Astrocyte of the spinal cord (primary cell): ENCODE results near the gene C5orf24.
A peak's percentile ranks its signal among the peaks of the same experiment; 100 is the strongest.

Source experiments
- DNase-seq: peaks from one replicate; pipeline ENCODE4 v3.0.0; 2011; ENCODE audit warnings: low read depth, low spot score
- H3K4me3 ChIP-seq: 2 replicates; pipeline ENCODE4 v1.5.1; 2011; ENCODE audit warnings: low read depth, mild to moderate bottlenecking, low read length, moderate library complexity
- in situ Hi-C: cut with HindIII; loops from 2 replicates; pipeline ENCODE4 v1.10.0; 2017; ENCODE audit warnings: low sequenced_read_pairs
- TF ChIP-seq, protein P1 (sequence below): IDR thresholded peaks from 2 replicates; pipeline ENCODE4 v1.5.1; 2012; ENCODE audit warnings: low read depth, mild to moderate bottlenecking, low read length, inconsistent platforms

The C5orf24 gene

DNA sequence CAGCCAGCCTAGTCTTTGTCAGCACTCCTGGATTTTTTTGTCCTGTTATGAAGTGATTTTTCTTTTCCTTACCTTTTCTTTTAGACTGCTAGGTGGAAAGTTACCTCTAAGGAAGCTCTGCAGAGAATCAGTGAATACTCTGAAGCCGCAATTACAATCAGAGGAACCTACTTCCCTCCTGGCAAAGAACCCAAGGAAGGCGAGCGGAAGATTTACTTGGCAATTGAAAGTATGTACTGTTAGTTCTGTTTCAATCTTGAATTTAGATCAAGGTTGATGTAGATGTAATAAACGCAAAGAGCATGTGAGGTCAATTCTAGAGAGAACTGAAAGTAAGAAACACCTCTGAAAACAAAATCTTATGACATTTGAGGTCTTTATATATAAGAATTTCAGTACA is 27.0 kb upstream of the C5orf24 start:
- in situ Hi-C loops: no loop called here
- no peak overlapping the region for H3K4me3 ChIP-seq
- TF ChIP-seq, protein P1, sequence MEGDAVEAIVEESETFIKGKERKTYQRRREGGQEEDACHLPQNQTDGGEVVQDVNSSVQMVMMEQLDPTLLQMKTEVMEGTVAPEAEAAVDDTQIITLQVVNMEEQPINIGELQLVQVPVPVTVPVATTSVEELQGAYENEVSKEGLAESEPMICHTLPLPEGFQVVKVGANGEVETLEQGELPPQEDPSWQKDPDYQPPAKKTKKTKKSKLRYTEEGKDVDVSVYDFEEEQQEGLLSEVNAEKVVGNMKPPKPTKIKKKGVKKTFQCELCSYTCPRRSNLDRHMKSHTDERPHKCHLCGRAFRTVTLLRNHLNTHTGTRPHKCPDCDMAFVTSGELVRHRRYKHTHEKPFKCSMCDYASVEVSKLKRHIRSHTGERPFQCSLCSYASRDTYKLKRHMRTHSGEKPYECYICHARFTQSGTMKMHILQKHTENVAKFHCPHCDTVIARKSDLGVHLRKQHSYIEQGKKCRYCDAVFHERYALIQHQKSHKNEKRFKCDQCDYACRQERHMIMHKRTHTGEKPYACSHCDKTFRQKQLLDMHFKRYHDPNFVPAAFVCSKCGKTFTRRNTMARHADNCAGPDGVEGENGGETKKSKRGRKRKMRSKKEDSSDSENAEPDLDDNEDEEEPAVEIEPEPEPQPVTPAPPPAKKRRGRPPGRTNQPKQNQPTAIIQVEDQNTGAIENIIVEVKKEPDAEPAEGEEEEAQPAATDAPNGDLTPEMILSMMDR: no peak
- DNase-seq: no peak

DNA sequence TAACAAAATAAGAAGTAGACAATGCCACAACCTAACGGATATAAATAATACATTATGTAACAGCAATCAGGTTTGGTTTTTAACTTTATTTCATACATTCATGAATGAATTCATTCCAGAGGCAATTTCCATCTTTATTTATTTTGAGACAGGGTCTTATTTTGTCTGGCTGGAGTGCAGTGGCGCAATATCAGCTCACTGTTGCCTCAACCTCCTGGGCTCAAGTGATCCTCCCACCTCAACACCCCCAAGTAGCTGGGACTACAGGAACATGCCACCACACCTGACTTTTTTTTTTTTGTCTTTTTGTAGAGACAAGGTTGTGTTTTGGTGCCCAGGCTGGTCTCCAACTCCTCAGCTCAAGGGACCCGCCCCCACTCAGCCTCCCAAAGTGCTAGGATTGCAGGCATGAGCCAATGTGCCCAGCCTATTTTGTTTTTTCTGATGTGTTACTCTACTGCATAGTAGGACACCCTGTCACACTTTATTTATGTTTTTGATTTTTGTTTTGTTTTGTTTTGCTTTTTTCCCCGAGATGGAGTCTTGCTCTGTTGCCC is 26.3 kb upstream of the C5orf24 start:
- in situ Hi-C loops: no loop called here

DNA sequence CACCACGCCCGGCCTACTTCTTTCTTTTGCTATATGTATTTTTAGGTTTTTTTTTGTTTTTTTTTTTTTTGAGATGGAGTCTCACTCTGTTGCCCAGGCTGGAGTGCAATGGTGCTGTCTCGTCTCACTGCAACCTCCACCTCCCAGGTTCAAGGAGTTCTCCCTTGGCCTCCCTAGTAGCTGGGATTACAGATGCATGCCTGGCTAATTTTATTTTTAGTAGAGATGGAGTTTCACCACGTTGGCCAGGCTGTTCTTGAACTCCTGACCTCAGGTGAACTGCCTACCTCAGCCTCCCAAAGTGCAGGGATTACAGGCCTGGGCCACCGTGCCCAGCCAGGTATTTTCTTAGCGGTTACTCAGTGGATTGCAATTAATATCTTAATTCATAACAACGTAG is 23.9 kb upstream of the C5orf24 start:
- in situ Hi-C loops: no loop called here
- no peak for DNase-seq
- H3K4me3 ChIP-seq: no peak overlapping the region
- TF ChIP-seq, protein P1: no peak

More for the DNA sequence above, 26.3 kb upstream of the C5orf24 start:
- H3K4me3 ChIP-seq: no peak overlapping the region
- TF ChIP-seq, protein P1: no peak
- DNase-seq: no peak

DNA sequence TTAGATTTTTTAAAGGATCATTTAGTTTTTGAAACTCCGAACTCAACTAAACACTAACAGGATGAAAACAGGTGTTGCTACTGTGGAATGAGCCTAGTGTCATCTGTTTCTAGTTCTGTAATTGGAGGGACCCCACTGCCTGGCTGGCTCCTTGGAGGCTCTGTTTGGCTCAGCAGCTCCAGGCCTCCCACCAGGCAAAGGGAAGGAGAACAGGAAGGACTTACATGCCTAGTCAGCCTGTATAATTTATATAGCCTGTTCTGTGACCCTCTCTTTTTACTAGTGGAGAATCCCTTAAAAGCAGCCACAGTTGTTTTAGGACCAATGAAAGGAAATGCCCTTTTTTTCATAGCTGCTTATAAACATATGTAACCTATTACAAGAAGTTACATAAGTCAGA is 21.1 kb upstream of the C5orf24 start:
- no peak overlapping the region for H3K4me3 ChIP-seq
- no peak for DNase-seq
- in situ Hi-C loops: no loop called here
- TF ChIP-seq, protein P1: no peak

DNA sequence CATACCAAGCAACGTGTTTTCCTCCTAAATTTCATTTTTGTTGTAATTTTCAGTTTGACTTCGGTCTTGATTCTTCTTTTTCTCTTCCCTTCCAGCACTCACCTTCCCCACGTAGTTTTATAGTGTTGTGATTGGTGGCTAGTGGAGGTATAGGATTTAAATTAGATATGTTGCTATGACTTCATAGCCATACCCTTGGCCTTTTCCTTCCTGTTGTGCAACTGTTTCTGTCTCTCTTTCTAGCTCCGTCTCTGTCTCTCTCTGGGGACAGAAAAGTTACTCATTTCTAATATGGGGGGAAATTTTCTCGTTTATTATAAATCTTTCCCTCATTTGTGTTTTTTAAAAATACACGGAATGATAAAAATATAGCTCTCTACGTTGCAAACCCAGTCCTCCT is 20.6 kb upstream of the C5orf24 start:
- no peak overlapping the region for H3K4me3 ChIP-seq
- DNase-seq: no peak
- in situ Hi-C loops: no loop called here
- TF ChIP-seq, protein P1: no peak

DNA sequence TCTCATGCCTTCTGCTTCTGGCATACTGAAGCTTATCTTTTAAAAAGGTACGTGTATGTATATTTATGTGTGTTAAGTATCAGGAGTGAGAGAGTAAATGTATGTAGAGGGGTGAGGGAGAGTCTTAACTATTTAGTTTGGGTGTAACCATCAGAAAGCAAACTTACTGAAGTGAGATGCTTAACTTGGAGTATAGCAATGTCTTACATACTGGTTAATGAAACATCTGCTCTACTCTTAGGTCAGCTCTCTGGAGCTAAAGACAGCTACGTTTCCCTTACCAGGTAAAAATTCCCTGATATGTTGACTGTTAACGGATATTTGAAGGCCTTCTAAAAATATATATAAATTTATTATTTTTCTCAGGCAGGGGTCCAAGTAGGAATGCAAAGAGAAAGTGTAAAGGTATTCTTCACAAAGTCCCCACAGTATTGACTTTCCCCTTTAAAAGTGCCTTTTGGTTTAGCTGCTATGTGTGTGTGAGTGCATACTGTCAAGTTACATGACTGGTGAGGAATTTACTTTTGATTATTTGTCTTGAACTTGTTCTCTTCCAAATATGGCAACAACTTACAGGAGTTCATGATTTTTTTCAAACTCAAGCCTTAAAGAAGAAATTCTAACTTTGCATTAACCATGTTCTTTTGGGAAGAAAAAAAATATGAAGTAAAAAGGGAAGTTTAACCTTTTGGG is 12.3 kb upstream of the C5orf24 start:
- H3K4me3 ChIP-seq: no peak overlapping the region
- in situ Hi-C loops: no loop called here
- TF ChIP-seq, protein P1: no peak
- DNase-seq: peak; percentile 65
